ENCODE measurements around the gene IFNGR2.

Gene IFNGR2

GRCh38 chr21:33419538-33420123, 16.4 kb downstream of the IFNGR2 start:
- peak; percentile 31 for ATAC-seq
- TF ChIP-seq BACH2 (CRISPR knock-in tag; IDR thresholded peaks at IDR 0.05; ENCODE audit: borderline replicate concordance): no peak
- no peak for TF ChIP-seq ZNF8 (CRISPR knock-in tag; IDR thresholded peaks at IDR 0.05)
- no peak for TF ChIP-seq ZC3H10 (CRISPR knock-in tag; IDR thresholded peaks at IDR 0.05)
- TF ChIP-seq CSRNP3 (CRISPR knock-in tag; IDR thresholded peaks at IDR 0.05): no peak
- no peak for TF ChIP-seq PPARA (CRISPR knock-in tag; IDR thresholded peaks at IDR 0.05; ENCODE audit: borderline replicate concordance)
- TF ChIP-seq ZFP3 (CRISPR knock-in tag; IDR thresholded peaks at IDR 0.05): no peak
- no peak for TF ChIP-seq ZNF70 (CRISPR knock-in tag; IDR thresholded peaks at IDR 0.05)
- TF ChIP-seq PATZ1 (CRISPR knock-in tag; IDR thresholded peaks at IDR 0.05; ENCODE audit: borderline replicate concordance): no peak
- TF ChIP-seq CREB5 (CRISPR knock-in tag; IDR thresholded peaks at IDR 0.05; ENCODE audit: low read depth): no peak
- TF ChIP-seq TOX (CRISPR knock-in tag; IDR thresholded peaks at IDR 0.05; ENCODE audit: borderline replicate concordance): no peak
- no peak for TF ChIP-seq ISL1 (CRISPR knock-in tag; IDR thresholded peaks at IDR 0.05)
- no peak for TF ChIP-seq POU6F1 (CRISPR knock-in tag; IDR thresholded peaks at IDR 0.05; ENCODE audit: borderline replicate concordance, low read depth)
- TF ChIP-seq ZFP30 (CRISPR knock-in tag; IDR thresholded peaks at IDR 0.05): no peak

- TF ChIP-seq ZNF8 (CRISPR knock-in tag; IDR thresholded peaks at IDR 0.05) (no peak), TSHZ2 (CRISPR knock-in tag; IDR thresholded peaks at IDR 0.05) (no peak), POU6F1 (CRISPR knock-in tag; IDR thresholded peaks at IDR 0.05; ENCODE audit: borderline replicate concordance, low read depth) (no peak), CREB5 (CRISPR knock-in tag; IDR thresholded peaks at IDR 0.05; ENCODE audit: low read depth) (no peak), CSRNP3 (CRISPR knock-in tag; IDR thresholded peaks at IDR 0.05) (no peak), TCF4 (CRISPR knock-in tag; IDR thresholded peaks at IDR 0.05; ENCODE audit: borderline replicate concordance) (no peak), ZNF565 (CRISPR knock-in tag; conservative IDR thresholded peaks at IDR 0.05; ENCODE audit: low read depth) (no peak), TOX (CRISPR knock-in tag; IDR thresholded peaks at IDR 0.05; ENCODE audit: borderline replicate concordance) (no peak), ISL1 (CRISPR knock-in tag; IDR thresholded peaks at IDR 0.05) (no peak), PATZ1 (CRISPR knock-in tag; IDR thresholded peaks at IDR 0.05; ENCODE audit: borderline replicate concordance) (no peak), GLIS3 (CRISPR knock-in tag; IDR thresholded peaks at IDR 0.05) (no peak), ARNTL (CRISPR knock-in tag; IDR thresholded peaks at IDR 0.05; ENCODE audit: borderline replicate concordance, low read depth) (no peak), OSR1 (CRISPR knock-in tag; IDR thresholded peaks at IDR 0.05) (no peak), SNAI2 (CRISPR knock-in tag; IDR thresholded peaks at IDR 0.05) (no peak), CSDC2 (CRISPR knock-in tag; IDR thresholded peaks at IDR 0.05) (no peak), RARB (CRISPR knock-in tag; IDR thresholded peaks at IDR 0.05) (no peak)
- ATAC-seq: no peak
Measured at GRCh38 chr21:33421713-33422393, 18.6 kb downstream of the IFNGR2 start.
